ENCODE data around the gene PRR5.

PRR5 gene

GRCh38 chr22:44719586-44720368 lies 17.8 kb downstream of the PRR5 start:
- no peak for DNase-seq

GRCh38 chr22:44721213-44721612 lies 19.2 kb downstream of the PRR5 start:
- DNase-seq: no peak

GRCh38 chr22:44722611-44723010 lies 20.6 kb downstream of the PRR5 start:
- no peak for DNase-seq

GRCh38 chr22:44723801-44724200 lies 21.8 kb downstream of the PRR5 start:
- DNase-seq: no peak

GRCh38 chr22:44724416-44724815 lies 22.4 kb downstream of the PRR5 start:
- DNase-seq: no peak

- DNase-seq: no peak
Measured at GRCh38 chr22:44724859-44725258, 22.9 kb downstream of the PRR5 start.

- no peak for DNase-seq
Measured at GRCh38 chr22:44726439-44726838, 24.4 kb downstream of the PRR5 start.

- no peak for DNase-seq
Measured at GRCh38 chr22:44727148-44727547, 25.1 kb downstream of the PRR5 start.

GRCh38 chr22:44727709-44728108 lies 25.7 kb downstream of the PRR5 start:
- DNase-seq: no peak

- no peak for DNase-seq
Measured at GRCh38 chr22:44728761-44729324, 26.8 kb downstream of the PRR5 start.

- peak; percentile 16 for DNase-seq
Measured at GRCh38 chr22:44729391-44730021, 27.5 kb downstream of the PRR5 start.

GRCh38 chr22:44730022-44730393 lies 28.0 kb downstream of the PRR5 start:
- no peak for DNase-seq

- no peak for DNase-seq
Measured at GRCh38 chr22:44730490-44731356, 28.7 kb downstream of the PRR5 start.

- DNase-seq: no peak
Measured at GRCh38 chr22:44731357-44731970, 29.5 kb downstream of the PRR5 start.

GRCh38 chr22:44732017-44732561 lies 30.1 kb downstream of the PRR5 start:
- no peak for DNase-seq

- no peak for DNase-seq
Measured at GRCh38 chr22:44732661-44733060, 30.7 kb downstream of the PRR5 start.

GRCh38 chr22:44733426-44734106 lies 31.6 kb downstream of the PRR5 start:
- DNase-seq: no peak

- no peak for DNase-seq
Measured at GRCh38 chr22:44734278-44734677, 32.3 kb downstream of the PRR5 start.

GRCh38 chr22:44734801-44735517 lies 33.0 kb downstream of the PRR5 start:
- no peak for DNase-seq

- DNase-seq: peak; percentile 88
Measured at GRCh38 chr22:44735518-44736428, 33.8 kb downstream of the PRR5 start.

All from stimulated activated CD4-positive, alpha-beta T cell treated with anti-CD3 and anti-CD28 coated beads, Interleukin-15, amount 100 ng/mL, for 24 hours (primary cell).